DMS153 (cell line): ENCODE results near the gene ERBB4.
"Not testable (repeated sequence)": the region's sequence is repeated elsewhere in the genome, so short reads cannot be mapped to it uniquely, and the experiment has no call there.

Source experiments
- DNase-seq: peaks from one replicate; lab custom pipeline; 2025; lab: John Stamatoyannopoulos, UW

The ERBB4 gene

DNA sequence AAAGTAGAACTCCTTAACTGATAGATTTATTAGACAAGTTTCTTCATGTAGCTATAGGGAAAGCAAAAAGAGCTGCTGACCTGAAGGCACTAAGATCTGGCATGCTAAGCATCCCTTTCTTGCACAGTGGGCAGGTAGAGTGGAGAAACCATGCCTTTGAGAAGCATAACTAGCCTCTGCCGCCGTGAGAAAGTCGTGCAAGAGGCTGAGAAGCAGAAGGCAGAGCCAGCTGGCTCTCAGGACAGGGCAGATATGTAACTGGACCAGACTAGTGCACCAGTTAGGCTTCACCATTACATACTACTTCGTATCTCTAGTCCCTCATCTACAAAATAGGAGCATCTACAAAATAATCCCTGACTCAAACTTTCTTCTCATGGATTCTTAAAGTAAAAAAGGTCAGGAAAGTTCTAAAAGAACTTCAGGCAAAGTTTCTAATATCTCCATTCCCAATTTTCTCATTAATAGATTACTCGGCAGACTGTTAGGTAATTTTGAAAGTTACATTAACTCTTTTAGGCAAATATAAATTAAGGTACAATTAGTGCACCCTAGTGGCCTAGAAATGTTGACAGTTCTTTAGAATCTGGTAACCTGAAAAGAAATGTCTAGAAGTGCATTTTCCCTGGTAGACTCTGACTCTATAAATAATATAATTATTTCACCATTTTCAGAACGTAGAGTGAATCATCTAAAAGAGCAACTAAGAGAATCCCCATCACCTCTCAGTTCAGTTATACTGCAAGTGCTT is 10.3 kb downstream of the ERBB4 start:
- DNase-seq: no peak

DNA sequence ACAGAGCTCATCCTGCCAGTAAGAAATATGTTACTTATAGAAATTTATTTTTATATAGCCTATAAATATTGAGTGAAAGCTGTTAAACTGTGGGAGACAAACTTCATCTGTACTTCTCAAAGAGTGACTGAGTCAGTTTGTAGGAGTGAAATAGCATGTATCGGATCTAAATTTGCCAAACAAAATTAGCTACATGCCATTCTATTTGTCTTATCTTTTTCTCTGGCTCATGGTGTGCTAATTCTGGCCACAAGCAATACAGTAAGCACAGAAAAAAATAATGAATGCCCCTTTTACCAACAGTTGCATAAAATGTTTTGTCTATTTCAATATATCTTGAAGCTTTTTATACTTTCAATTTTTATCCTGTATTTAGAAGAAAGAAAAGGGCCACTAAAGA is 12.5 kb downstream of the ERBB4 start:
- no peak for DNase-seq

DNA sequence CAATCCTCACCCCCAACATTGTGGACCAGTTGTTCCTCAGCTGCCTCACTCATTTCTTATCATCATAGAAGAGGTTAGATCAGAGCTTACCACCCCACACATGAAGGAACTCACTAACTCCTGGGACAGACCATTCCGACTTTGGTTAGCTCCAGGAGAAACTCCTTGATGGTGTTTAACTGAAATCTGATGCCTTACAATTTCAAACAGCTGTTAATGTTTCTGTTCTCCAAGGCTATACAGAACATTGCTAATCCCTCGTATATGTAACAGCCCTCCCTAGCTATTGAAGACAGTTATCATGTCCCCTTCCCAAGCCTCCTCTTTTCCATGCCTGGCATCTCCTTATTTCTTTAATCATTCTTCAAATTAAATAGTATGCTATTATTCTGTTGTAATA is 14.8 kb downstream of the ERBB4 start:
- DNase-seq: no peak

DNA sequence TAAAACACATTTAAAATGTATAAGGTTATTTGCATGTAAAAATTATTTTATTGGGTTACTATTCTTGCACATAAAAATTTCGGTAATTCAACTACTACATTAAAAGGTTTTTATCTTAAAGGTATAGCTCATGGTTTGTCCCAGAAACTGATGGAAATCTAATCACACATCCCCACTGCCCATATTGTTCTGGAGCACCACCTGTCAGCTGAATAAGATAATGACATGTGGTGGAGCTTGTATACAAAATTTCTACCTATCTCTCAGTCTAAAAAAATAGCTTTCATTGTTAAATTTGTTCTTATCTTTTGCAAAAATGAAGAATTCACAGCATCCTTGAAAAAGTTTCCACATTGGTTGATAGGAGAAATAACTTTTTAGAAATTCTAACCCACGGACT is 18.3 kb downstream of the ERBB4 start:
- peak; percentile 17 for DNase-seq

DNA sequence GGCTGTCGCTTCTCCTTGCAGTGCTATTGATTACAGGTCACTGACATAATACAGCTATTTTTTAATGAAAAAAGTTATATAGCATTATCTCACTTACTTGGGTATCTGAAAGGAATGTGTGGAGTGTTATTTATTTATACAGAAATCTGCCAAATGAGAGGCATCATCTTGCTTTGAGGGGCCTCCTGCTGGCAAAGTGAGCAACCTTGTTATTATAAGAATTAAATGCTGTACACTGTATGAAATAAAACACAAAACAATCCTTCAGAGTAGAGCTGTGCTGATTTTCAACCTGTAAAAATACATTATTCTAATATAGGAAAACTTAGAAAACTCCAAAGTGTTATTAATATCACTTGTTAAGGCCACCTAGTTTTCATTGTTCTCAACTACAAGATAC is 20.9 kb downstream of the ERBB4 start:
- no peak for DNase-seq

DNA sequence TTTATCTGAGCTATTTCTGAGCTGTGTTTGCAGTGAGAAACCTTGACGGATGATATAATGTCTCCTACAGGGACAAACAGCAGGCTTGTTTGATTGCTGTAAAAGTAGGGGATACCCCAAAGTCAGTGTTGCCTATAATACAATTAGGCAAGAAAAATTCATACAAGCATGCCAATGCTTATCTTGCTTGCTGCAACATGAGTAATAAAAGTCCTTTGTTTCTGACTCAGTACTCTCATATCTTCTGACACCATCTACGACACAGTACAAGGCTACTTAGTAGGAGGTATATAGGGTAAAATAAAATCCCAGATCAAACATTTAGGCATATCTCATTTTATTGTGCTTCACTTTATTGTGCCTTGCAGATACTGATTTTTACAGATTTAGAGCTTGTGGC is 33.0 kb downstream of the ERBB4 start:
- no peak for DNase-seq

DNA sequence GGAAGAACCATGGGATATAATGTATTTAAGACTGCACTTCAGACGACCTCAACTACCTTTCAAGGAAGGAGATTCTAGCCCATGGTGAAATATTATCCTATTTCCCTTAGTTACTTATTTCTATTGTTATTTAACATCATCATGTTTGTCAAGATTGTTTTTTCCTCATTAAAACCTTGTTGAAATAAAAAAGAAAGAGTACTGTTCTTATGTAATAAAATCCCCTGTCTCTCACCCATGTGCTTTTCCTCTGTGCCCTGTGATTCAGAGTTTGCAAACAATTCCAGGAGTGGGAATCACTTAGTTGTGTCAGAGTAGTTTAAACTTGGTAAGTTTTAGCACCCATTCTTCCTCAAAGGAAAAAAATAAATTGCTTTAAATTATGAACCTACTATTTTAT is 43.6 kb downstream of the ERBB4 start:
- DNase-seq: no peak

DNA sequence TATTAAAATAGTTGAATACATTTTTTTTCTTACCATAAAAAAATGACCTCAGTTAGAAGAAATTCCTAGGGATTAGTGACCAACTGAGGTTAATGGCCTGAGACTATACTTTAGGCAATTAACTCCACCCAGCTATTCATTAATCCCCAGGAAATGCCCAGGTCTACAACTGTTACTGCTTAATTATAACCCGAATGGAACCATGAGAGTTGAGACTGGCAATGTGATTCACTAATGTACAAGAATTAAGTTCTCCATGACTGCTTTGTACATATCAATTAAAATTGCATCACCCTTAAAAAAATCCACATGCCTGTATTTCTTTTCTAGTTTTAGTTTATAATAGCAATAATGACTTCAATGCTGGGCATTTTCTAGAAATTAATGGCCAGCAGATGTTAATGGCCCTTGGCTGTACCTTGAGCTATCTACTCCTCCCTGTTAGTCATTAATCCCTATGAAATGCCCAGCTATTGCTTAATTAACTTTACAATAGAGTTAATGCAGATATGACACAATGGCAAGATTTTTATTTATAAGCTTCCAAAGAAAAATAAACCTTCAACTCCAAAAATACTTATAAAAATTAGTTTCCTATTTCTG is 44.1 kb downstream of the ERBB4 start:
- no peak for DNase-seq

DNA sequence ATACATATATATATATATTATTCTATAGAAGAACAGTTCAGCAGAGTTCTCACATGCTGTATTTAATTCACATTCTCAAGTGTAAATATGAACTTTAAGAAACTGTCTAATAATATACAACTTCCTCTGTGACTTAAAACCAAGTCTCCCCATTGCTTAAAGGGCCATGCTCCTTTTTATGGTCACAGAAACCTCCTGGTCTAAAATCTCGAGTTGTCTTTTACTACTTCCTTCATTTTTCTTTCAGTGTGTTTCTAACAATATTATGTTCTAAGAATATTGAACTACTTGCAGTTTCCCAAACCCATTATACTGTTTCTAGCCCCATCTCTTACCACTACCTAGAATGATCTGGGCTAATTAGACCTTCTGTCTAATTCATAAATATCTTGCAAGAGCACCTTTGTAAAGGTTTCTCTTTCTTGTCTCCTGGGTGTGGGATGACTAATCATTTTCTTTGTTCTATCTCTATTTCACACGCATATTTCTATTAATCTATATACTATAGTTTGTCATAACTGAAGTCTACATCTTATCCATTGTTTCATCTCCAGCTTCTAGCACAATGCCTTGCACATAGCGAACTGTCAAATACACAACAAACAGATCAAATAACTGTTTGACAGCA is 48.8 kb downstream of the ERBB4 start:
- no peak for DNase-seq

DNA sequence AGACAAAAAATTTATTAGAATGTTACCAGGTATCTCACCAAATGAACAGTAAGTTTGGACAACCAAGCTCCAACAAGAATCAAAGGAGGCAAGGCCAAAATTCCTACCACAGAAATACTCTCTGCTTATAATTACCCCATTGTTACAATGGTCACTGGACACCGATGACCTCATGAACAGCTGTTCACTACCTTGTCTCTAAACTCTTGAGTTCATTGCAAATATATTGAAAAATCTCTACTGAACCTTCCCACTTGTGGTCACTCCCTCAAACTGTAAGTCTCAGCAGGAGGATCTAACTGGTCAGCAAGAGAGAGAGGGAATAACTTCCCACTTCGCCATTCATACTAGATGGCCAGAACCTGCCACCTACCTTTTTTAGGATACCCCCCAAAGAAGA is 50.0 kb downstream of the ERBB4 start:
- no peak for DNase-seq

DNA sequence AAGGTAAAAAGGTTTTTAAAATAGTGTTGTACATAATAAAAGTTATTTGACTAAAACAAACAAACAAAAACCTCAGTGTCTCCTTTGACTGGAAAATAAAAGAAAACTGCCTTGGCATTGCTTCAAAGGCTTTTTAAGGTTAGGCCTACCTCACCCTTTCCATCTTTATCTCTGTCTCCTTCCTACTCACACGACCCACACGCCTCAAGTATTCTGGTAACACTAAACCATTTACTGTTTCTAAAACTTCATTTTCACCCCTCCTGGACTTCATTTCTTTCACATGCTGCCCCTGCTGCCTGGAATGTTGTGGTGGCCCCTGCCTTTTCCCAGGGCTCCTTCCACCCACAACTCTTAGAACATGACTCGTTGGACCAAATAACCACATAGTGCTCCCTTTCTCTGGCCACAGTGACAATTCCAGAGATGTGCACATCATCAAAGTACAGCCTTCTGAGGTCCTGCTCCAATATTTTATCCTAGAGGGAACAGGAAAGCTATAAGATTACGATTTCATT is 54.0 kb downstream of the ERBB4 start:
- no peak for DNase-seq

DNA sequence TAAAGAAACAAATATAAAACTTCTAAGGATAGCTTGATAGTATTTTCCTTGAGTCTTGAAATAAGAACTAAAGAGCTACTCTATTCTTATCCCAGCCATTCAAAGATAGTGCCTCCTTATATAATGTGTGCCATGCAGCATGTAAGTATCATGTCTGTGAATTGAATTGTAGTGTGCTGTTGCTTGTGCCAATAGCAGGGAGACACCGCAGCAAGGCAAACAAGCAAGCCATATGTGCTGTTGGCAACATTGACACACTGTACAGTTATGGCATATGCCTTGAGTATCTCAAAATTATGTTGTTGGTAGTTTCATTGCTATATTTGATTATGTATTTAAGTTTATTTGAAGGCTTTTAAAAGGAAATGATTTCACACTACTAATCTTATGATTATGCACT is 58.2 kb downstream of the ERBB4 start:
- DNase-seq: no peak

DNA sequence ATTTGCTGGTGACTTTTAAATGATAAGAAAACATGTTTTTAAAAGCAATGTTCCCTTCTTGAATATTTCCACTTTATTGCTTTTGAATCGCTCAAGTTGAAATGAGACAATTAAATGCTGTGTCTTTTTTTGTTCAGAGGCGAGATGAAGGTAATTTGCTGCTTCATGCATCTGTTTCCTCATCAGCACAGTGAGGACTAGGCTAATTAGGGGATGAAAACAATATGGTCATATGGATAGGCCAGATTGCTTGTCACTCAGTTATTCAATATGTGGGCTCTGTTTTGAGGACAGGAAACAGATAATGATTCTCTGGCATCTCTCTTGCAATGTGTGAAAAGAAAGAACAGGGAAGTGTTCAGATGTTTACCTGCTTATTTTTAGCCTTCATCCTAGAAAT is 61.0 kb downstream of the ERBB4 start:
- DNase-seq: no peak

DNA sequence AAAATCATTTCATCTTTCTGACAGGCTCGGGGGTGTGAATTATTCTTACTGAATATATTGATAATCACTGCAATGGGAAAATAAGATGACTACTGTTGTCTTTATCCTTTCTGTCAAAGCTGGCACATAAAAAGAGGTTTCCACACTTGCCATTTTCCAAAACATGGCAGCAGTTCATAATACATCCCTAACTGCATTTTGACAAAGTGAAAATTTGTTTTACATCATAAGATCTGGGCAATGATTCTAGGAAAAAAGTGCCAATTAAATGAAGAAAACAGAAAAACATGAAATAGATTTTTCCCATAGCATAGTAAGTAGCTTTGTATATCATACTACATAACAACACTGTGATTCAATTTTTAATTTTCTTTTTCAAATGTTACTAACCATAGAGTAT is 65.4 kb downstream of the ERBB4 start:
- no peak for DNase-seq

DNA sequence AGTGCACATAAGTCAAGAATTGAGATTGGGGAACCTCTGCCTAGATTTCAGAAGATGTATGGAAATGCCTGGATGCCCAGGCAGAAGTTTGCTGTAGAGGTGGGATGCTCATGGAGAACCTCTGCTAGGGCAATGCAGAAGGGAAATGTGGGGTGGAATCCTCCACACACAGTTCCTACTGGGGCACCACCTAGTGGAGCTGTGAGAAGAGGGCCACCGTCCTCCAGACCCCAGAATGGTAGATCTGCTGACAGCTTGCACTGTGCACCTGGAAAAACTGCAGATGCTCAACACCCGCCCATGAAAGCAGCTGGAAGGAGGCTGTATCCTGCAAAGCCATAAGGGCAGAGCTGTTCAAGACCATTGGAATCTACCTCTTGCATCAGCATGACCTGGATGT is 71.1 kb downstream of the ERBB4 start:
- not testable (repeated sequence) for DNase-seq

DNA sequence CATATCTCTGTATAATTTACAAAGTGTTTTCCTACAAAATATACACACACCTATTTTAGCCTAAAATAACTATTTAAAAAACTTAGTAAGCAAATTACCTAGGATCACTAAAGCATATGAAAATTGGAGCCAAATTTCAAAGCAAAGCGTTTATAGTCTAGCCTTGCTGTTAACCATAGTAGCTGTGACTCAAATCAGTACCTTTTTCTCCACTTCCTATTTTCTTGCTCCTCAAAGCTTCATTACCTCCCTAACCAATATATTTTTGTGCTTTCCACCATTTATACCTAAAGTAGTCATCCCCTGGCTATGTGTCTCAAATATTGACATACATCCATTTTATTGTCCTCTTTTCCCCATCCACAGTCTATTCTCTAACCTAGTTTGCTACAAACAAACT is 73.1 kb downstream of the ERBB4 start:
- no peak for DNase-seq

DNA sequence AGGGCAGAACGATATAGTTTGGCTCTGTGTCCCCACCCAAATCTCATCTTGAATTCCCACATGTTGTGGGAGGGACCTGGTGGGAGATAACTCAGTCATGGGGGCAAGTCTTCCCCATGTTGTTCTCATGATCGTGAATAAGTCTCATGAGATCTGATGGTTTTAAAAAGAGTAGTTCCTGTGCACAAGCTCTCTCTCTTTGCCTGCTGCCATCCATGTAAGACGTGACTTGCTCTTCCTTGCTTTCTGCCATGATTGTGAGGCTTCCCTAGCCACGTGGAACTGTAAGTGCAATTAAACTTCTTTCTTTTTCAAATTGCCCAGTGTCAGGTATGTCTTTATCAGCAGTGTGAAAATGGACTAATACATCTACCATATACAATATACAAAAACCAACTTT is 76.9 kb downstream of the ERBB4 start:
- DNase-seq: not testable (repeated sequence)

DNA sequence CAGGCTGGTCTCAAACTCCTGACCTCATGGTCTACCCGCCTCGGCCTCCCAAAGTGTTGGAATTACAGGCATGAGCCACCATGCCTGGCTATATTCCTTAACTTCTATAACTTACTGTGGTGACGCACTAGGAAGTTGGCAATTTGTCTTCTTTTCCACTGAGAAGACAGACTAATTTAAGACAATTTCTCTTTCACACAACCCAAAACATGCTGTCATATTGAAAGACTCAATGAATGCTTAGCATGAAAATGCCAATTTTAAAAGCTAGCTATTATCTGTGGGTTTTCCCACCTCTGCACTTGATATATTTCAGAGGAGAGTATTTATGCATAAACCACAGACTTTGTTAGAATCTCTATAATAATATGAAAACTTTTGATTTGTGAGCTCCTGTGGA is 84.5 kb downstream of the ERBB4 start:
- DNase-seq: no peak

DNA sequence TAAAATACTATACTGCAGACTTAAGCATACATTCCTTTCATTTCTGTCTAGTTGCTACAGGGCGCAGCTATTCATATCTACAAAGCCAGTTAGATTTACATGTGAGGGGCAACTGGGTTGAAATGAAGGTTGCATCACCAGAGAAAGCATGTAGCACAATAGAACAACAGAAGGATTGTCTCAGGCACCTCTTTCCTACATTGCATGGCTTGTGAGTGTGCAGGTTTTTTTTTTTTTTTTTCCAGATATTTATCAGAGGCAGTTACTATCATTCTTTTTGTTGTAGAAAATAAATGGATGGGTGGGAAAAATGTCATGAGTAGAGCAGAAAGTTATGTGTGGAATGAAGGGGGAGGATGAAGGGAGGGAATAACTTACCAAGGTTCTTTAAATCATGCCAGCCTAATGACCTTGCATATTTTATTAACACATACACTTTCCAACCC is 86.8 kb downstream of the ERBB4 start:
- no peak for DNase-seq

DNA sequence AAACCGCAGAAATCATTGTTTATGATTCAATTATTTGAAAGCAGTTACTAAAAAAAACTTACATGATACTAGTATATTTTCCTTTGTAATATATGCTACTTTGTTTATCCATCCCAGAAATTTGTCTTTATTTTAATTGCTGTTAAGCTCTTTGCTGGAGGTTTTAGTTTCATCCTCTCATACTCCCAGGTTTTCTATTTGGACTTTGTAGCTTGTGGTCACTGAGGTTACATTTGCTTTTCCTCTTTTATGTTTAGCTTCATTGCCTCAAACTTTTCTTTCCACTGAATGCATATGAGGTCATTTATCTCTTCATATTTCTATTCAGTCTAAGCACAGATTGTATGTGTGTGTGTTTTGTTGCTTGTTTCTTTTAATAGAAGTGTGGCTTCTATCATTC is 89.9 kb downstream of the ERBB4 start:
- DNase-seq: no peak

DNA sequence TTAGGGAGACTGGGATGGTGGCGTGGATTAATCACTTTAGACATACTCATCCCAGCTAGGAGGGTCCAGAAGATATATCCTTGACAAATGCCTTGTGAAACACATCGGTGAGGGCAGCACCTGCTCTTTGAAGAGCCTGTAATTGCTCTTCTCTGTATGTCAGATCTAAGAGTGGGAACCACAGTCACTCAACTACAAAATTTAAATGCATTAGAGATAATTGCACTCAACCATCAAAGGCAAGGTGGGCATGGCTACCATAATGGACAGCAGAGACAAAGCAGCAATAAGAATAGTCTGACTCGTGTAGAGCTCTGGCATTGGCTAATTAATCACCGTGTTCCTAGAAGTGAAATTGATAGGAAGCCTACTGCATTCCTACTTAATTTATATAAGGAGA is 96.8 kb downstream of the ERBB4 start:
- no peak for DNase-seq

DNA sequence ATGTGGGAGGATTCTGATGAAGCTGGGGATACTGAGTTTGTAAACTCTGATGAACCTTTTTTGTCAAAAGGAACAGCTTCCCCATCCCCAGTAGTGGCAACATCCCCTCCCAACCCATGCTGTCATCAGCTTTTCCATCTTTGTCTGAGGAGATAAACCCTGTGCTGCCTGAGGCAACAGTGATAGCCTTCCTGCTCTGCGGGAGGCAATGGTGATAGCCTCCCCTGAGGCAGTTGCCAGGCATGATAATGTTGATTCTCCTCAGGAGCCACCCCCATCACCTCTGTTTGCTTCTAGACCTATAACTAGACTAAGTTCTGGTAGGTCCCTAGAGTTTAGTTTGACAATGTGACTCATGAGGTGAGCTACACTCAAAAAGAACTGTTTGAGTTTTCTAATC is 97.5 kb downstream of the ERBB4 start:
- DNase-seq: no peak
